HT1080 (cell line): ENCODE measurements around the gene OR11G2. TPM values are rescaled to one million over a fixed set of nuclear protein-coding genes. Genes with fewer than 3 reads are reported as not detected.
"Not testable (repeated sequence)": the region's sequence is repeated elsewhere in the genome, so short reads cannot be mapped to it uniquely, and the experiment has no call there.

ENCODE experiments used
- DNase-seq: peaks from one replicate; pipeline ENCODE4 v3.0.0-alpha.2; 2015; ENCODE audit warnings: low read depth
- small RNA-seq: library from RNA; depleted of rRNA; stranded (forward); fragments of <200 nt; gene quantifications from one replicate; pipeline ENCODE3, GENCODE V24; 2014
- total RNA-seq: library from RNA; depleted of rRNA; stranded (reverse); fragments of >200 nt; shearing (Covaris generic); gene quantifications from 2 replicates; pipeline ENCODE4 v1.2.3, GENCODE V29; 2014; rRNA removed

OR11G2 gene
- total RNA-seq, 1 experiment from 2014 or later = not detected

- no peak for DNase-seq
These were observed 32.7 kb downstream of the OR11G2 start, which contains the start of gene OR11H6 for GRCh38 chr14:20223410-20223809. Gene OR11H6 (plus strand): TSS chr14:20223710. CDS start chr14:20223710, 0 bp downstream.

GRCh38 chr14:20228681-20229080 is 38.0 kb downstream of the OR11G2 start, which contains the start of gene OR11H7:
Gene OR11H7 (plus strand): TSS chr14:20228981.
- DNase-seq = no peak

GRCh38 chr14:20235415-20235814 is 44.7 kb downstream of the OR11G2 start:
- not testable (repeated sequence) for DNase-seq

GRCh38 chr14:20247646-20248246 is 57.0 kb downstream of the OR11G2 start:
- no peak for DNase-seq

Small RNAs within 50 kb of the gene (small RNA-seq; reads per million reads assigned to genes)
- gene GTF2IP22 = not detected

Other genes with a start within 250 kb of the OR11G2 start
- not detected in 2 replicates for gene OR4K15, start 215.3 kb upstream of the OR11G2 start, total RNA-seq
- gene OR4Q2, start 188.7 kb upstream of the OR11G2 start, total RNA-seq = not detected in 2 replicates
- not detected in 2 replicates for gene OR4K14, start 171.6 kb upstream of the OR11G2 start, total RNA-seq
- not detected in 2 replicates for gene OR4K13, start 154.9 kb upstream of the OR11G2 start, total RNA-seq
- not detected in 2 replicates for gene OR4L1, start 130.9 kb upstream of the OR11G2 start, total RNA-seq
- gene OR4K17, start 80.2 kb upstream of the OR11G2 start, total RNA-seq = not detected in 2 replicates
- gene OR4N5, start 52.1 kb upstream of the OR11G2 start, total RNA-seq = not detected in 2 replicates
- not detected in 2 replicates for gene OR11H6, start 32.8 kb downstream of the OR11G2 start, total RNA-seq
- not detected in 2 replicates for gene OR11H7, start 38.1 kb downstream of the OR11G2 start, total RNA-seq
- gene OR11H4, start 48.4 kb downstream of the OR11G2 start, total RNA-seq = not detected in 2 replicates
- 13.5 and 15.6 TPM in 2 replicates for gene TTC5, start 115.1 kb downstream of the OR11G2 start, total RNA-seq
- 47.6 and 60.6 TPM in 2 replicates for gene CCNB1IP1, start 142.4 kb downstream of the OR11G2 start, total RNA-seq
- 30.5 and 30.8 TPM in 2 replicates for gene PARP2, start 152.7 kb downstream of the OR11G2 start, total RNA-seq
- gene TEP1, start 222.6 kb downstream of the OR11G2 start, total RNA-seq = 9.4 TPM in 2 replicates
- gene KLHL33, start 245.3 kb downstream of the OR11G2 start, total RNA-seq = not detected in 2 replicates